ENCODE results near the gene FPGS. TPM values are rescaled to one million over a fixed set of nuclear protein-coding genes. Genes with fewer than 3 reads are reported as not detected.

The FPGS gene
- total RNA-seq, 1 donor from 2014 or later, result 30.2 TPM

- intact Hi-C loops (cut with DNase I), result loop anchor here (1.0 kb wide), 1 partner anchor 12 kb away; no protein-coding TSS in a partner anchor
- DNase-seq (ENCODE audit: missing footprints), result no peak
- ATAC-seq, result no peak
Observed at GRCh38 chr9:127847833-127848755, 45.4 kb downstream of the FPGS start.

- intact Hi-C loops (cut with DNase I), result loop anchor here (1.0 kb wide), 1 partner anchor 11 kb away; no protein-coding TSS in a partner anchor
- no peak for ATAC-seq
- DNase-seq (ENCODE audit: missing footprints), result no peak
Observed at GRCh38 chr9:127848756-127849504, 46.2 kb downstream of the FPGS start.

- intact Hi-C loops (cut with DNase I), result no loop called here
- ATAC-seq (no peak), DNase-seq (ENCODE audit: missing footprints) (no peak)
Observed at GRCh38 chr9:127850286-127850830, 47.7 kb downstream of the FPGS start.

- ATAC-seq, result no peak
- no peak for DNase-seq (ENCODE audit: missing footprints)
- intact Hi-C loops (cut with DNase I), result no loop called here
Observed at GRCh38 chr9:127852829-127853228, 50.1 kb downstream of the FPGS start.

- intact Hi-C loops (cut with DNase I), result no loop called here
- ATAC-seq, result peak; percentile 1
Observed at GRCh38 chr9:127853312-127854183, 50.9 kb downstream of the FPGS start.

GRCh38 chr9:127854184-127854806 is 51.6 kb downstream of the FPGS start, which contains the start of gene ENG:
Gene ENG, minus strand, starts transcription at chr9:127854658. Its CDS starts 303 bp downstream, at chr9:127854355.
- ATAC-seq (peak; percentile 69), DNase-seq (ENCODE audit: missing footprints) (peak; percentile 90)
- intact Hi-C loops (cut with DNase I), result no loop called here

More at GRCh38 chr9:127853312-127854183, 50.9 kb downstream of the FPGS start:
- no peak for DNase-seq (ENCODE audit: missing footprints)

- intact Hi-C loops (cut with DNase I), result loop anchor here (5.0 kb wide), 1 partner anchor 93 kb away; no protein-coding TSS in a partner anchor
Observed at GRCh38 chr9:127854960-127855359, 52.3 kb downstream of the FPGS start.

GRCh38 chr9:127855522-127855921 is 52.8 kb downstream of the FPGS start:
- intact Hi-C loops (cut with DNase I), result loop anchor here (5.0 kb wide), 1 partner anchor 93 kb away; no protein-coding TSS in a partner anchor
- DNase-seq (ENCODE audit: missing footprints), result no peak
- ATAC-seq, result no peak

More at GRCh38 chr9:127854960-127855359, 52.3 kb downstream of the FPGS start:
- ATAC-seq (no peak), DNase-seq (ENCODE audit: missing footprints) (no peak)

GRCh38 chr9:127856094-127856728 is 53.5 kb downstream of the FPGS start:
- intact Hi-C loops (cut with DNase I), result loop anchor here (2.0 to 5.0 kb wide), 2 partner anchors 17 to 94 kb away; no protein-coding TSS in a partner anchor
- no peak for ATAC-seq

GRCh38 chr9:127856729-127857116 is 54.0 kb downstream of the FPGS start:
- DNase-seq (ENCODE audit: missing footprints) (no peak), ATAC-seq (no peak)
- intact Hi-C loops (cut with DNase I), result loop anchor here (2.0 to 5.0 kb wide), 2 partner anchors 18 to 94 kb away; no protein-coding TSS in a partner anchor

More at GRCh38 chr9:127856094-127856728, 53.5 kb downstream of the FPGS start:
- DNase-seq (ENCODE audit: missing footprints), result peak; percentile 55

GRCh38 chr9:127857278-127857677 is 54.6 kb downstream of the FPGS start:
- ATAC-seq, result no peak
- intact Hi-C loops (cut with DNase I), result loop anchor here (2.0 to 5.0 kb wide), 2 partner anchors 18 to 95 kb away; no protein-coding TSS in a partner anchor
- DNase-seq (ENCODE audit: missing footprints), result no peak

GRCh38 chr9:127858041-127858512 is 55.4 kb downstream of the FPGS start:
- ATAC-seq (no peak), DNase-seq (ENCODE audit: missing footprints) (no peak)
- intact Hi-C loops (cut with DNase I), result loop anchor here (2.0 to 5.0 kb wide), 3 partner anchors 13 to 96 kb away; no protein-coding TSS in a partner anchor

GRCh38 chr9:127860260-127860659 is 57.6 kb downstream of the FPGS start:
- ATAC-seq (peak; percentile 60), DNase-seq (ENCODE audit: missing footprints) (peak; percentile 64)
- intact Hi-C loops (cut with DNase I), result loop anchor here (1.0 kb wide), 1 partner anchor 12 kb away; no protein-coding TSS in a partner anchor

GRCh38 chr9:127860779-127861178 is 58.1 kb downstream of the FPGS start:
- no peak for DNase-seq (ENCODE audit: missing footprints)
- intact Hi-C loops (cut with DNase I), result loop anchor here (1.0 kb wide), 1 partner anchor 12 kb away; no protein-coding TSS in a partner anchor
- ATAC-seq, result no peak

- ATAC-seq, result peak; percentile 74
- intact Hi-C loops (cut with DNase I), result no loop called here
- peak; percentile 94 for DNase-seq (ENCODE audit: missing footprints)
Observed at GRCh38 chr9:127862075-127863011, 59.7 kb downstream of the FPGS start.
